Choroid plexus epithelial cell (primary cell): Measurements from ENCODE around the gene ABCC12.
"Not testable (repeated sequence)": the region's sequence is repeated elsewhere in the genome, so short reads cannot be mapped to it uniquely, and the experiment has no call there.

Experiments used
- DNase-seq: peaks from one replicate; pipeline ENCODE4 v3.0.0-alpha.2; 2010; ENCODE audit warnings: low read depth
- H3K4me3 ChIP-seq: 2 replicates; pipeline ENCODE4 v1.5.1; 2011; ENCODE audit warnings: low read depth, mild to moderate bottlenecking, control low read depth, low read length, moderate library complexity
- CTCF ChIP-seq: conservative IDR thresholded peaks from 2 replicates; pipeline ENCODE4 v1.5.1; 2011; ENCODE audit warnings: low read depth, mild to moderate bottlenecking, control low read depth, inconsistent platforms, low read length, moderate library complexity

Gene ABCC12

DNA sequence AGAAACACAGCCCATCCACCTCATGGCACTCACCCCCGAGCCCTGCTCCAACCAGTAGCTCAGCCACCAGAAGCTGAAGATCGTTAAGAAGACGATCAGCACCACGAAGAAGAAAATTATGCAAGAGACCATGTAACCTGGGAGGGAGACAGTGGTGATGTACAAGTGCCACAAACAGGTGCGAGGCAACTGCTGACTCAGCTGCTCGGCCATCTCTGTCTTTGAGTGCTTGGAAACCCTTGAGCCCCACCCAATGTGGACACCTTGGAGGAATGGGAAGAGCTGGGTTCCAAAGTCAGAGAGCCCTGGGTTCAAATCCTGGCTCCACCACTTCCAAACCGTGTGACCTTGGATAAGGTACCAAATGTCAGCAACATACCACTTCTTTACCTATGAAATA lies 38.1 kb upstream of the ABCC12 start:
- TF ChIP-seq CTCF = no peak

GRCh38 chr16:48188449-48189102 lies 32.8 kb upstream of the ABCC12 start:
- no peak for DNase-seq
- H3K4me3 ChIP-seq = no peak overlapping the region

More for the DNA sequence above, 38.1 kb upstream of the ABCC12 start:
- no peak for DNase-seq
- no peak overlapping the region for H3K4me3 ChIP-seq

DNA sequence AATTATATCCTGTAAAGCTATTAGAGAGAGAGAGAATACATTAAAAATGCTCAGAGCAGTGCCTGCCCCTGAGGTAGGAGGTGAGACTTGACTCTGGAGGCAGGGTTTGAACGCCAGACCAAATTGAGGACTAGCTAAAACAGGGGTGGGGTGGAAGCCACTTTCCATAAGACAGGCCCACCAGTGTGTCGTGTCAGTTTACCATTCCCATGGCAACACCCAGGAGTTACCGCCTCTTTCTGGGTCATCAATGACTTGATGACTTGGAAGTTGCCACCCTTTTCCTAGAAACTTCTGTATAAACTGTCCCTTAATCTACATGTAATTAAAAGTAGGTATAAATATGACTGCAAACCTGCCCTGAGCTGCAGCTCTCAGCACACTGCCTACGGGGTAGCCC lies 32.0 kb upstream of the ABCC12 start:
- DNase-seq = no peak
- no peak for TF ChIP-seq CTCF
- H3K4me3 ChIP-seq = no peak overlapping the region

More at GRCh38 chr16:48188449-48189102, 32.8 kb upstream of the ABCC12 start:
- TF ChIP-seq CTCF = no peak

DNA sequence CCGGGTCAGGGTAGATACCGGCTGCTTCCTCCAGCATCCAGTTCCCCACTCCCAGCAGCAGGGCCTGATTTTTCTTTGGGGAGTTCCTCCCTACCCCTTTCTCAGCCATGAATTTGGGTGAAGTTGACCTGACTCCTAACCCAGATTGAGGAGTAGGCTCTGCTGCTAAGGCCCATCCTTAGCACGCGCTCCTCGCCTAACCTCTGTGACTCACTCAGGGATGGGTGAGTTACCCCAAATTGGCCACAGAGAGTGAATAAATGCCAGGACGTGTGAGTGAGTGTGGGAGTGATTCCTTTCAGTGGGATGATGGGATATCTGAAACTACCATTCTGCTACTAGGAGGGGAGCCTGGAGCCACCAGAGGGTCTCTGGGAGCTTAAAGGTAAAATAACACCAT lies 28.9 kb upstream of the ABCC12 start:
- H3K4me3 ChIP-seq = no peak overlapping the region
- no peak for TF ChIP-seq CTCF
- no peak for DNase-seq

DNA sequence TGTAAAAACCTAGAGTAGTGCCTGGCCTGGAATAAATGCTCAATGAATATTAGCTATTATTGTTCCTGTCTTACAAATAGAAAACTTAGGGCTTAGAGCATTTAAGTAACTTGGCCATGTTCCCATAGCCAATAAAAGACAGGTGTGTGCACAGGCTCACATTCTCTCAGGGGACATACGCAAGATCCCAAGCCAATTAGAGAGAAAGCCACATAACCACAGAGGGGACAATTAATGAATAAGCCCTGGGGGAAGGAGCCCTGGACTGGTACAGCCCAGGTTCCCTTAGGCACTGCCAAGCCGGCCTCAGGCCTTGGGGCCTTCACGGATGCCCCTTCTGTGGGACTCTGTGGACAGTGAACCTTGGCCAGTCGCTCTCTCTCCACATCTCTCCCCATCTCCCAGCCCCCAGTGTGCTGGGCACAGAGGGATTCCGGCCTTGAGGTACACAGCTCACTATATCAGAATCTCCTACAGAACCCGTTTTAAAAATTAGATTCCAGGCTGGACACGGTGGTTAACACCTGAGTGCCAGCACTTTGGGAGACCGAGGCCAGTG lies 27.3 kb upstream of the ABCC12 start:
- no peak overlapping the region for H3K4me3 ChIP-seq
- no peak for TF ChIP-seq CTCF
- no peak for DNase-seq

GRCh38 chr16:48181746-48182520 lies 26.1 kb upstream of the ABCC12 start:
- DNase-seq, H3K4me3 ChIP-seq: not testable (repeated sequence)

DNA sequence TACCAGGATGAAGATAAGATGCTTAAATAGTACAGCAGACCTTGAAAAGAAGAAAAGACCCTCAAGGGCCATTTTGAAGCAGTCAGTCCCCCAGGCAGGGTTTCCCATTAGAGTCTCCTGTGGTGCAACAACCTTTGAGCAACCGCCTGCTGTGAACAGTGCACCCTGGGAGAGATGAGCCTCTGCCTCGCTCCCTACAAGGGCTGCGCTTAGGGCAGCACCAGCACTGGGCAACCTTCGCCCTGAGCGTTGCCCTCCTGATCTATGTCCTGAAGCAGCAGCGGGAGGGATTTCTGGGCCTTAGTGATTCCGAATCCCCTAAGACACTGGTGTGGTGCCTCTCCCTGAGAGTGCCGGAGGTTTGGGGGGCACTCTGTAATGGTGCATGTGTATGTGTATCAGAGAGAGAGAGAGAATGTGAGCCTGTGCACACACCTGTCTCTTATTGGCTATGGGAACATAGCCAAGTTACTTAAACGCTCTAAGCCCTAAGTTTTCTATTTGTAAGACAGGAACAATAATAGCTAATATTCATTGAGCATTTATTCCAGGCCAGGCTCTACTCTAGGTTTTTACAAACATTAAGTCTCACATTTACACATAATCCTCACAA lies 25.2 kb upstream of the ABCC12 start:
- no peak overlapping the region for H3K4me3 ChIP-seq
- no peak for DNase-seq
- no peak for TF ChIP-seq CTCF
